Measurements from ENCODE around the gene C2CD4D. TPM values are rescaled to one million over a fixed set of nuclear protein-coding genes. Genes with fewer than 3 reads are reported as not detected.
"Not testable (repeated sequence)": the region's sequence is repeated elsewhere in the genome, so short reads cannot be mapped to it uniquely, and the experiment has no call there.

Gene C2CD4D
- total RNA-seq, 1 donor from 2014 or later: 0.66 TPM

GRCh38 chr1:151858886-151859665, 19.5 kb upstream of the C2CD4D start:
- intact Hi-C loops (cut with micrococcal nuclease): no loop called here

- intact Hi-C loops (cut with micrococcal nuclease): no loop called here
These were observed 18.6 kb upstream of the C2CD4D start for GRCh38 chr1:151858030-151858746.

- intact Hi-C loops (cut with micrococcal nuclease): no loop called here
These were observed 16.3 kb upstream of the C2CD4D start for GRCh38 chr1:151855933-151856332.

GRCh38 chr1:151855516-151855915, 15.9 kb upstream of the C2CD4D start:
- intact Hi-C loops (cut with micrococcal nuclease): not testable (repeated sequence)

GRCh38 chr1:151854658-151855057, 15.0 kb upstream of the C2CD4D start:
- intact Hi-C loops (cut with micrococcal nuclease): no loop called here

- intact Hi-C loops (cut with micrococcal nuclease): no loop called here
These were observed 13.9 kb upstream of the C2CD4D start, which contains the start of gene THEM5 for GRCh38 chr1:151853411-151853943. THEM5 (minus strand) TSS chr1:151853712; CDS start chr1:151853565, 147 bp downstream.

GRCh38 chr1:151852733-151853132, 13.1 kb upstream of the C2CD4D start:
- intact Hi-C loops (cut with micrococcal nuclease): no loop called here

GRCh38 chr1:151851886-151852285, 12.3 kb upstream of the C2CD4D start:
- intact Hi-C loops (cut with micrococcal nuclease): no loop called here

- intact Hi-C loops (cut with micrococcal nuclease): no loop called here
These were observed 10.3 kb upstream of the C2CD4D start for GRCh38 chr1:151849871-151850270.

GRCh38 chr1:151849126-151849525, 9.5 kb upstream of the C2CD4D start:
- intact Hi-C loops (cut with micrococcal nuclease): no loop called here

- intact Hi-C loops (cut with micrococcal nuclease): no loop called here
These were observed 8.4 kb upstream of the C2CD4D start for GRCh38 chr1:151847867-151848596.

GRCh38 chr1:151846686-151847237, 7.1 kb upstream of the C2CD4D start:
- intact Hi-C loops (cut with micrococcal nuclease): no loop called here

GRCh38 chr1:151846062-151846568, 6.5 kb upstream of the C2CD4D start:
- intact Hi-C loops (cut with micrococcal nuclease): no loop called here

- intact Hi-C loops (cut with micrococcal nuclease): no loop called here
These were observed 3.8 kb upstream of the C2CD4D start for GRCh38 chr1:151843398-151843797.

- intact Hi-C loops (cut with micrococcal nuclease): no loop called here
These were observed 1.5 kb upstream of the C2CD4D start for GRCh38 chr1:151841141-151841540.

- intact Hi-C loops (cut with micrococcal nuclease): no loop called here
These were observed 801 bp upstream of the C2CD4D start for GRCh38 chr1:151840421-151840820.

- intact Hi-C loops (cut with micrococcal nuclease): loop anchor here (1.0 to 5.0 kb wide), 7 partner anchors 70 to 618 kb away; partner anchors contain the start of genes POGZ, RFX5, RIIAD1 and SNX27
These were observed 573 bp downstream of the C2CD4D start for GRCh38 chr1:151839082-151839412.

- intact Hi-C loops (cut with micrococcal nuclease): loop anchor here (1.0 to 5.0 kb wide), 7 partner anchors 70 to 619 kb away; partner anchors contain the start of genes POGZ, RFX5, RIIAD1 and SNX27
These were observed 1.2 kb downstream of the C2CD4D start for GRCh38 chr1:151838222-151839081.

- intact Hi-C loops (cut with micrococcal nuclease): loop anchor here (1.0 to 5.0 kb wide), 8 partner anchors 9 to 619 kb away; partner anchors contain the start of genes POGZ, RFX5, RIIAD1 and SNX27
These were observed 1.8 kb downstream of the C2CD4D start for GRCh38 chr1:151837884-151838221.

- intact Hi-C loops (cut with micrococcal nuclease): loop anchor here (1.0 to 5.0 kb wide), 7 partner anchors 8 to 620 kb away; partner anchors contain the start of genes POGZ, RFX5, RIIAD1 and SNX27
These were observed 2.4 kb downstream of the C2CD4D start for GRCh38 chr1:151837197-151837596.
